ENCODE results near the gene ENOX1.

ENOX1 gene

GRCh38 chr13:43483930-43484329, 302.8 kb downstream of the ENOX1 start:
- TF ChIP-seq CTCF (IDR thresholded peaks at IDR 0.05; ENCODE audit: borderline replicate concordance, extremely low read depth, low read length, poor library complexity, severe bottlenecking) (no peak), EZH2 (IDR thresholded peaks at IDR 0.05; ENCODE audit: borderline replicate concordance, low read depth, low read length, severe bottlenecking) (no peak)
- no peak for DNase-seq

GRCh38 chr13:43482641-43483040, 304.1 kb downstream of the ENOX1 start:
- DNase-seq (no peak), ATAC-seq (ENCODE audit: insufficient read depth, low read depth) (no peak)
- no peak for TF ChIP-seq EZH2 (IDR thresholded peaks at IDR 0.05; ENCODE audit: borderline replicate concordance, low read depth, low read length, severe bottlenecking)
- TF ChIP-seq CTCF (IDR thresholded peaks at IDR 0.05; ENCODE audit: borderline replicate concordance, extremely low read depth, low read length, poor library complexity, severe bottlenecking): no peak
- no peaks in the 10 kb centered on the region for H4K20me1 ChIP-seq (ENCODE audit: insufficient read depth, low read length)
- H3K27me3 ChIP-seq (ENCODE audit: insufficient read depth, low read length, poor library complexity): no peaks in the 10 kb centered on the region
- no peak overlapping the region for H3K27ac ChIP-seq (ENCODE audit: low read length)
- H3K4me2 ChIP-seq (ENCODE audit: insufficient read depth, low read length): no peak overlapping the region
- H3K9ac ChIP-seq (ENCODE audit: low read depth, low read length): no peak overlapping the region
- no peaks in the 10 kb centered on the region for H3K79me2 ChIP-seq (ENCODE audit: insufficient read depth, low read length)
- no peaks in the 10 kb centered on the region for H3K4me1 ChIP-seq (ENCODE audit: insufficient read depth, low read length)
- H3K36me3 ChIP-seq (ENCODE audit: insufficient read depth, low read length): no peaks in the 10 kb centered on the region
- no peak overlapping the region for H2AFZ ChIP-seq (ENCODE audit: low read depth, low read length)
- H3K4me3 ChIP-seq (ENCODE audit: low read depth in 1 of 2, low read length in 2 of 2): no peak overlapping the region
- H3K9me3 ChIP-seq (ENCODE audit: insufficient read depth, low read length, severe bottlenecking): no peaks in the 10 kb centered on the region

More at GRCh38 chr13:43483930-43484329, 302.8 kb downstream of the ENOX1 start:
- no peak overlapping the region for H3K9ac ChIP-seq (ENCODE audit: low read depth, low read length)
- ATAC-seq (ENCODE audit: insufficient read depth, low read depth): no peak
- H2AFZ ChIP-seq (ENCODE audit: low read depth, low read length): no peak overlapping the region
- no peaks in the 10 kb centered on the region for H4K20me1 ChIP-seq (ENCODE audit: insufficient read depth, low read length)
- no peak overlapping the region for H3K27ac ChIP-seq (ENCODE audit: low read length)
- H3K4me3 ChIP-seq (ENCODE audit: low read depth in 1 of 2, low read length in 2 of 2): no peak overlapping the region
- no peaks in the 10 kb centered on the region for H3K4me1 ChIP-seq (ENCODE audit: insufficient read depth, low read length)
- H3K4me2 ChIP-seq (ENCODE audit: insufficient read depth, low read length): no peak overlapping the region
- H3K79me2 ChIP-seq (ENCODE audit: insufficient read depth, low read length): no peaks in the 10 kb centered on the region
- no peaks in the 10 kb centered on the region for H3K9me3 ChIP-seq (ENCODE audit: insufficient read depth, low read length, severe bottlenecking)
- H3K27me3 ChIP-seq (ENCODE audit: insufficient read depth, low read length, poor library complexity): no peaks in the 10 kb centered on the region
- H3K36me3 ChIP-seq (ENCODE audit: insufficient read depth, low read length): no peaks in the 10 kb centered on the region

- no peak overlapping the region for H3K4me2 ChIP-seq (ENCODE audit: insufficient read depth, low read length)
These were observed 304.7 kb downstream of the ENOX1 start for GRCh38 chr13:43482026-43482425.

More at GRCh38 chr13:43482026-43482425, 304.7 kb downstream of the ENOX1 start:
- TF ChIP-seq EZH2 (IDR thresholded peaks at IDR 0.05; ENCODE audit: borderline replicate concordance, low read depth, low read length, severe bottlenecking): no peak
- no peak for TF ChIP-seq CTCF (IDR thresholded peaks at IDR 0.05; ENCODE audit: borderline replicate concordance, extremely low read depth, low read length, poor library complexity, severe bottlenecking)
- DNase-seq (no peak), ATAC-seq (ENCODE audit: insufficient read depth, low read depth) (no peak)
- Histone ChIP-seq H3K36me3 (ENCODE audit: insufficient read depth, low read length) (no peaks in the 10 kb centered on the region), H3K27ac (ENCODE audit: low read length) (no peak overlapping the region), H2AFZ (ENCODE audit: low read depth, low read length) (no peak overlapping the region), H3K9me3 (ENCODE audit: insufficient read depth, low read length, severe bottlenecking) (no peaks in the 10 kb centered on the region), H3K9ac (ENCODE audit: low read depth, low read length) (no peak overlapping the region), H3K79me2 (ENCODE audit: insufficient read depth, low read length) (no peaks in the 10 kb centered on the region), H3K4me3 (ENCODE audit: low read depth in 1 of 2, low read length in 2 of 2) (no peak overlapping the region), H3K4me1 (ENCODE audit: insufficient read depth, low read length) (no peaks in the 10 kb centered on the region), H3K27me3 (ENCODE audit: insufficient read depth, low read length, poor library complexity) (no peaks in the 10 kb centered on the region), H4K20me1 (ENCODE audit: insufficient read depth, low read length) (no peaks in the 10 kb centered on the region)
